Renal pelvis (tissue), 4 donors: ENCODE measurements around the gene PRDM16. TPM values are rescaled to one million over a fixed set of nuclear protein-coding genes. Genes with fewer than 3 reads are reported as not detected.

Source experiments
- DNase-seq: peaks from one replicate; pipeline ENCODE4 v3.0.0-alpha.2; 2013
- polyA plus RNA-seq, 3 donors: library from polyadenylated mRNA; unstranded; fragments of 120-200 nt; gene quantifications; one replicate each; pipeline ENCODE4 v1.2.1, GENCODE V29; 2013; ENCODE audit not compliant: insufficient read length in 3 of 3

The PRDM16 gene
- polyA plus RNA-seq, 3 donors: 7.2 to 9.6 (median 9.3) TPM

GRCh38 chr1:3241236-3241550 lies 172.2 kb downstream of the PRDM16 start:
- DNase-seq: no peak

- DNase-seq: no peak
Measured at GRCh38 chr1:3241673-3242407, 172.8 kb downstream of the PRDM16 start.

DNA sequence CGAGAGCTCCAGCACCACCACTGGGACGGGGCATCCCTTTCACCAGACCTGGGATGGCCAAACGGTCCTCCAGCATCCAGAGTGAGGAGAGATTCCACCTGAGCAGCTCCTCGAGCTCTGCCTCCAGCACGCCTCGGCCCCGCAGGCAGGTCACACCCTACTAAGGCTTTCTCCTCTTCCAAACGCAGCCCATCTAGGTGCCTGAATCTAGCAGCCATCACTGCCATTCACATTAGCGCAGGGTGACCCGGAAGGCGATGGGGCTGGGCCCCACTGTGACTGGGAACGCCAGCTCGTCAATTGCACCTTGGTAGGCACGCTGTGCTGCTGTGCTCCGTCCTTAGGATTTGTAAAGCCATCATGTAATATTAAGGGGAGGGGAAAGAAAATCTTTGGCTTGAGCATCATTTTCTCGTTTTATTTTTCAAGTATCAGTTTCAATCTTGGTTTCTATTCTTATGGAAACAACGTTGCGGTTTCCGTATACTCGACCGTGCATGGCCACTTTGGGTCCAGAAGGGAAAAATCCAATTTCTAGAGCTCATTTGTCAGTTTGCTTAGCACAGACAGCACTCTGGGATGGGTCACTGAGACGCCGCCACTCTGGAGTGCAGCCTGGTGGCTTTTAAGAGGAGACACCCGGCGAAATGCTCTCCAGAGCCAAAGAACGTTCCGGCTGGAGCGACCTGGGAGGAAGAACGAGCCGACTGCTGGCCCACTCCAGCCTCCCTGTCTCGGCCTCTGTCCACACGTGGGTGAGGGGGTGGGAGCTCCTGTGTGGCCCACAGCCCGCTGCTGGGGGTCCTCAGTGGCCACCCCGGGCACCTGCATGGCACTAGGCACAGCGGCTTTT lies 173.6 kb downstream of the PRDM16 start:
- DNase-seq: no peak

DNA sequence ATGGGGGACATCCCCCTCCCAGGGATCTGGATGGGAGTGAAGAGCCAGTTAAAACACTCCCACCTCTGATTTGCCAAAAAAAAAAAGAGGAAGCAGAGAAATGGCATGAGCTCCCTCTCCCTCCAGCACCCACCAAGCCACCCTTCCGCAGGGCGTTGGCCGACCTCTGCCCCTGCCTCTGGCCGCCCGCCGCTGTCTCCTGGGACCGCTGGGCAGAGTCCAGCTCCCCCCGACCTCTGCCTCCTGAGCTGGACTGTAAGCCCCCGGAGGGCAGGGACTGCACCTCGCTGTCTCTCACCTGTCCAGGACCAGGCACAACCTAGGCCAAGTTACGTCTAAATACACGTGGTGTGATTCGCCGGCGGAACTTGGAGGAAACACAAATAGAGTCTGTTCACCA lies 174.3 kb downstream of the PRDM16 start:
- no peak for DNase-seq

DNA sequence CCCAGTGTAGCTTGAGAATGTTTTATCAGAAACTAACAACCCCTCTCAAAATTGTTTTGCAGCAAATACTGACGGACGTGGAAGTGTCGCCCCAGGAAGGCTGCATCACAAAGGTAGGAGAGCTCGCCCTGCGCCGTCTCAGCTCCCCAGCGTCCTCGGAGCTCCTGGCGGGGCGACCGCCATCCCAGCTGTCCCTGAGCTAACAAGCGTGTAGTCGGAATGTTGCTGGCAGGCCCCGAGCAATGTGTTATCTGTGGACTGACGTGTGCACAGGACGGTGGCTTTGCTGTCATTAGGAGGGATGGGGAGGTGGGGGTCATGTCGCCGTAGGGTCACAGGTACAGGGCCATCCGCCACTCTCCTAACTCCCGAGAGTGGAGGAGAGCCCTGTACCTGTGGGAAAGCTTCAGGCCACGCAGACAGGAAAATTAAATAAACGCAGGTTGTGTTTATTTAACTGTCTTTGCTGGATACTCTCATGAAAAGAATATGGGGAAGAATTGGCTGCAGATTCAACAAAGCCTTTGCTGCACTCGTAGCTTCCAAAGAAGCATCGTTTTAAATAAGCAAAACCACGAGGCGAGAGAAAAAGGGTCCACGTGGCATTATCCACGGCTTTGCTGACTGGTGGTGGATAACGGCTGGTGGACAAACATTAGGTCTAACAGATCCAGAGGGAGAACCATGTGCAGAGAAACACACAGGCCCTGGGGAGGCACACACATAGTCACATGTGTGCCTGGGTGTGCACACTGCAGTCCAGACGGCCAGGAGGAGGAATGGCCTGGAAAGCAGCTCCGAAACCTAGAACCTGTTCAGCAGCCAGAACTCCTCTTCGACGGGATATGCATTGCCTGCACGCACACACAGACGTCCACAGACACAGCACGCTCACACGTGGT lies 175.3 kb downstream of the PRDM16 start:
- no peak for DNase-seq

GRCh38 chr1:3244927-3245315 lies 175.9 kb downstream of the PRDM16 start:
- DNase-seq: no peak

DNA sequence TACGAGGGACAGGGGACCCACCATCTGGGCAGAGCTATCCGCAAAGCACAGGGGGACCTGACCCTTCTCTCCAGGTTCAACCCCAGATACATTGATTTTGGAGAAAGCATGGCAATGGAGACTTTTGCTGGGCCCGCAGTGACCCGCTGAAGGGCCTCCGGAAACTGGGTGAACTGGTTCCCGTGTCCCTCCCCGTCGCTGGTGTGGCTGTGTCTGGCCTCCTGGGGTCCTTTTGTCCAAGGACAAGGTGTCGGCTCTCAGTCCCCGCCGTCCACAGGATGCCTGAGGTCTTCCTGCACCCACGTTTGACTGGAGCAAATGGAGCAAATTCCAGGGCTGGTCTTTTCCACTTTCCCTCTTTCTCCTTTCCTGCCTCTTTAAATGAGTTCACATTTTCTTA lies 176.3 kb downstream of the PRDM16 start:
- no peak for DNase-seq

GRCh38 chr1:3245768-3246167 lies 176.8 kb downstream of the PRDM16 start:
- no peak for DNase-seq

- no peak for DNase-seq
Measured at GRCh38 chr1:3246251-3246650, 177.2 kb downstream of the PRDM16 start.

DNA sequence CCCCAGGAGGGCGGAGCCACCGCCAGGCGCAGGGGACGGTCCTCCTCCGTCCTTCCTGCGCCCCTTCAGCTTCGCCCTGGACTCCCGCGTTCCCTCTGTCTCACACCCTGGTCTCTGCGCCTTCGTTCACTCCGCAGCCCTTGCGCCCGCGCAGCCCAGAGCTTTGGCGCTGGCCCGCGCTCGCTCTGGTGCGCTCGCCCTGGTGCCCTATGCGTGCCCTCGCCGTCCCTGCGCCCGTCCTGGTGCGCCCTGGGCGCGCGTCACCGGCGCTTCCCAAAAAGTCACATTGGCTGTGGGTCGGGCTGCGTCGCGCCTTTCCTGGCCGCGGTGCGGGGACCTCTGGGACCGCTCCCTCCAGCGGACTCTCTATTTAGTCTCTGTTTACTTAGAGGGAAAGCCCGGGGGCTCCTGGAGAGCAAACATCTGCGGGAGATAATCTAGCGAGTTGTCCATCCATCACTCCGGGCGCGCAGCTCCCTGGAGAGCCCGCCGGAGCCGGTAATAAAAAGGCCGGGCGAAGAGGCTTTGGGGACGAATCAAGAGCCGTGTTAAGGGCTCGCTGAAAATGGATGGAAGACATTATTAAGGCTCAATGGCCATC lies 178.6 kb downstream of the PRDM16 start:
- DNase-seq: no peak

GRCh38 chr1:3248155-3249141 lies 179.4 kb downstream of the PRDM16 start:
- peak; percentile 40 for DNase-seq

DNA sequence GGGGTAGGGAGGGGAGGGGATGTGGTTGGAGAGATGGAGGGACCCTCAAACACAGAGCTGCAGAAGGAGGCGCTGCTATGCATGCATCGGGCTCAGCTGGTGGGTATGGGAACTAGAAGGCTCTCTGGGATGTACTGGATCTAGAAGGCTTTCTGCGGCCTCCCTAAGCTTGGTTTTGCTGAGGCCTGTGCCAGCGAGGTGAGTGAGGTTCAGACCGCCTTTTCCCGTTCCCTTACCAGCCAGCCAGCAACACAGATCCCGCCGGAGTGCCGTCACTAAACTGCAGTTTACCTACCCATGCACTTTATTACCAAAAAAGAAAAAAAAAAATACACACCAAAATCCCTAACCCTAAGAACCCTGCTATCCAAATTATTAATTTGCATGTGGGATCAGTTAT lies 180.2 kb downstream of the PRDM16 start:
- no peak for DNase-seq

DNA sequence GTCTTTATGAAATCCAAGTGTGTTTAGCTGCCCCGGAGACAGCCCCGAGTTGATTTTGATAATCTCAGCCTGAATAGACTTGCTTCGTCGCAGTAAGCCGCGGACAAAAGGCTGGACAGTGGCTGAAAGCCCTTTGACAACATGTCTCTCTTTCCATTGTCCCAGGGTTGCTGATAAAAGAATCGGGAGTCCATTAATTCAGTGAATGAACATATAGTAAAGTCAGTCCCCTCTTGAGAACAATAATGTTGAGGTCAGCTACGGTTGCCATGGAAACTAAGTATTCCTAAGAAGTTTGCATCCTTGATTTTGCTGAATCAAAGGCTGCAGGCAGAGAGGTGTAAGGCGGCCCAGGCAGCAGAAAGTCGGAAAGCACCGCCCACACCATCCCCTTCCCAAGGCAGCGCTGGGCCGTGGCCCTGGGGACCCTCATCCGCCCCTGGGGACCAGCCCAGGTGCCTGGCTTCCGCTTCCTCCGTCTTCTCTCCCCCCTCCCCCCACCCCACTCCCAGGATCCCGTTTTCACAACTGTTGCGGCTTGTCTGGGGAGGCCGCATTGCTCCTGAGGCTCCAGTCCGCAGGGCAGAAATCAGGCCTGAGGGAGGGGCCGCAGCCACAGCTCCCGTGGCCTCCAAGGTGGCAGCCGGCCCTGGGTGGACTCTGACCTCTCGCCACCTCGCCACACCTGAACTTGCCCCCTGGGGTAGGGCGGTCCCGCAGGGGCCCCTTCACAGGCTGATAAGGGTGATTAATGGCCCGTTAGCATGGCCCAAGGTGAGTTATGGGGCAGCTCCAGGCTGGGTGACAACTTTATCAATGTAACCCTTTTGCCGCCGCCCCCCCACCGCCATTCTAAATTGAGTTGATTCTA lies 180.9 kb downstream of the PRDM16 start:
- DNase-seq: no peak

- DNase-seq: no peak
Measured at GRCh38 chr1:3250624-3251023, 181.6 kb downstream of the PRDM16 start.

DNA sequence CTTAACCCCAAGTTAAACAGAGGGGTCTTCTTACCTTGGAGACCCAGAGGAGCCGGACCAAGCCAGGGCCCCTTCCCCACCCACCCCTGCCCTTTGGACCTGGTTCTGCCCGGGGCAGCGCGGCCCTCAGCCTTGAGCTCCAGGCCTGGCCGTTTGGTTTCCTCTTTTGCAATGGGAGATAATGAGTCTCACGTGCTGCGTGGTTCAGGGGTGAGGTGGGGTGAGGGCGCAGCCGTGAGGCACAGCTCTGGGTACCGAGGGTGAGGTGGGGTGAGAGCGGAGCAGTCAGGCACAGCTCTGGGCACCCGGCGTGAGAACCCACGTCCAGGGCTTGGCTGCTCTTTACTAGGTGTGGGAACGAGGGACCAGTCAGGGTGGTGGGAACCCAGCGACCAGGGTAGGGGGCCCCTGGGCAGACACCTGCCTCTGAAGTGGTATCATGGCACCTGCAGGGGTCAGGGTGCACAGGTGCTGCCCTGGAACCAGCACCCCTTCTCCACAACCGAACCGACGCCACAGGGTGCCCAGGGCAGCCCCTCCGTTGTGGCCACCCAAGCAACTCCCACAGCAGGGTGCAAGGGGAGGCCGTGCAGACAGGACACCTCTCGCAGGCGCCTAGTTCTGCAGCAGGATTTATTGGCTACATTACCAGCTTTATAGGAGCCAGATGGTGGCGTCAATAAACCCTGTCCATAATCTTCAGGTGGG lies 182.2 kb downstream of the PRDM16 start:
- DNase-seq: no peak

GRCh38 chr1:3251807-3252428 lies 182.9 kb downstream of the PRDM16 start:
- no peak for DNase-seq

DNA sequence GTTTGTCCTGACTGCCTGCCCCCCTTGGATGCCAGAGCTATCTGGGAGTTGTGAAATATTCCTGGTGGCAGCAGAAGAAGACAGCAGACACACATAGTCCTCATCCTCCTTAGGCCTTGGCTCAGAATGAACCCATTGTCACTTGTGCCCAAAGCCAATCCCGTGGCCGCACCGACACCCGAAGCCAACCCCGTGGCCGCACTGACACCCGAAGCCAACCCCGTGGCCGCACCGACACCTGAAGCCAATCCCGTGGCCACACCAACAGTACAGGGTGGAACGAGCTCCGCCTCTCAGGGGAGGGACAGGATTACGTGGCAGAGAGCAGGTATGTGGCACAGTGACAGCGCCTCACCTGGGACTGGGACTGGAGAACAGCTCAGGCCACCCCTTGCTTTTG lies 186.7 kb downstream of the PRDM16 start:
- no peak for DNase-seq

DNA sequence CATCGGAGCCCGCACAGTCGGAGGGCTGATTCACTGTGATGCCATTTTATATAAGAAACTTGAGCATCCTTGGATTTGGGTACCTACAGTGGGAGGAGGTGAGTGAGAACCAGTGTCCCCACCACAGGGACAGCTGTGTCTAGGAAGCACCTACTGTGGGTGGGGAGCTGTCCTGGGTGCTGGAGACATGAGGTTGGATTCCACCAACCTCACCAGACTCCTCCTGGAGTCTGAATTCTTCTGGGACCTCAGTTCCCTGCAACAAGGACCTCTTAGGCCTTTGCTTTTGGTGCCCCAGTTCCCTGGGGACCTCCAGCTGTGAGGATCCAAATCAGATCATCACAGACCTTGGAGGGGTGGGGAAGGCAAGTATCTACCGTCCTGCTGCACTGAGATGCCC lies 188.8 kb downstream of the PRDM16 start:
- DNase-seq: no peak
